Measurements from ENCODE around the gene PCK1. TPM values are rescaled to one million over a fixed set of nuclear protein-coding genes. Genes with fewer than 3 reads are reported as not detected.

PCK1 gene
- total and polyA plus RNA-seq, 10 donors, result 0.04 to 0.67 (median 0.17) TPM; not detected in 3

DNA sequence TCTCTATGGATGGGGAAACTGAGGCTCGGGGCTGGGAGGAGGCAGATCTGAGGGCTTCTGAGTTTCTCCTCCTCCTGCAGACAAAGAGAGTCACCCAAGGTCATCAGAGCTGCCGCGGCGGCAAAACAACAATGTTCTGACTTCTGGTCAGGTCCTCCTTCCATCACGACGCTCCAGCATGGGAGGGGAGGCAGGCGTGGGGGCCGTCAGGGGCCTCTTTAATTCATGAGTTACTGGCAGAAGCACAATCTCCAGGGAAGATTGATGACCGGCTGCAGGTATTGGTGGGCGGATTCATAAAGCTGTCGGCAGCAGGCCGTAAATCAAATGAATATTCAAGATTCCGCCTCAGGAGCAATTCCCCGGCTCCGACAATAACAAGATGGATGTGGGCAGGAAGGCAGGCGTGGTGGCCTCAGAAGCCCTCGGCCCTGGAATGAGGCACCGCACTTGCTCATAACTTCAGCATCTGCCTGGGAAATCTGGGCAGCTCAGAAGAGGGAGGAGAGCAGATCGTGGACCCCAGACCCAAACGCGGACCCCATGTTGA lies 19.1 kb downstream of the PCK1 start:
- Histone ChIP-seq H3K4me1 (peaks cover 0 to 31% (median 20%) of the 10 kb centered on the region in 6 donors), H3K9me3 (no peaks in the 10 kb centered on the region), H3K27me3 (replicated peaks in 1 of 7) (peaks cover 0 to 88% (median 12%) of the 10 kb centered on the region in 7 donors), H3K27ac (no peak overlapping the region), H3K36me3 (no peaks in the 10 kb centered on the region), H3K4me3 (no peak overlapping the region)
- 26 to 44% (median 35%) methylated on average over 20 to 21 of the region's 21 CpGs for WGBS, 5 donors
- DNase-seq, result no peak
- intact Hi-C loops (cut with DNase I; ENCODE audit: low total_unique reads), result no loop called here
- TF ChIP-seq POLR2AphosphoS5 (IDR thresholded peaks at IDR 0.05) (no peak), POLR2A (IDR thresholded peaks at IDR 0.05) (no peak)
- TF ChIP-seq, protein P1, sequence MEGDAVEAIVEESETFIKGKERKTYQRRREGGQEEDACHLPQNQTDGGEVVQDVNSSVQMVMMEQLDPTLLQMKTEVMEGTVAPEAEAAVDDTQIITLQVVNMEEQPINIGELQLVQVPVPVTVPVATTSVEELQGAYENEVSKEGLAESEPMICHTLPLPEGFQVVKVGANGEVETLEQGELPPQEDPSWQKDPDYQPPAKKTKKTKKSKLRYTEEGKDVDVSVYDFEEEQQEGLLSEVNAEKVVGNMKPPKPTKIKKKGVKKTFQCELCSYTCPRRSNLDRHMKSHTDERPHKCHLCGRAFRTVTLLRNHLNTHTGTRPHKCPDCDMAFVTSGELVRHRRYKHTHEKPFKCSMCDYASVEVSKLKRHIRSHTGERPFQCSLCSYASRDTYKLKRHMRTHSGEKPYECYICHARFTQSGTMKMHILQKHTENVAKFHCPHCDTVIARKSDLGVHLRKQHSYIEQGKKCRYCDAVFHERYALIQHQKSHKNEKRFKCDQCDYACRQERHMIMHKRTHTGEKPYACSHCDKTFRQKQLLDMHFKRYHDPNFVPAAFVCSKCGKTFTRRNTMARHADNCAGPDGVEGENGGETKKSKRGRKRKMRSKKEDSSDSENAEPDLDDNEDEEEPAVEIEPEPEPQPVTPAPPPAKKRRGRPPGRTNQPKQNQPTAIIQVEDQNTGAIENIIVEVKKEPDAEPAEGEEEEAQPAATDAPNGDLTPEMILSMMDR (IDR thresholded peaks at IDR 0.05 in 8 of 11, conservative IDR thresholded peaks at IDR 0.05 in 3 of 11), result no peak

DNA sequence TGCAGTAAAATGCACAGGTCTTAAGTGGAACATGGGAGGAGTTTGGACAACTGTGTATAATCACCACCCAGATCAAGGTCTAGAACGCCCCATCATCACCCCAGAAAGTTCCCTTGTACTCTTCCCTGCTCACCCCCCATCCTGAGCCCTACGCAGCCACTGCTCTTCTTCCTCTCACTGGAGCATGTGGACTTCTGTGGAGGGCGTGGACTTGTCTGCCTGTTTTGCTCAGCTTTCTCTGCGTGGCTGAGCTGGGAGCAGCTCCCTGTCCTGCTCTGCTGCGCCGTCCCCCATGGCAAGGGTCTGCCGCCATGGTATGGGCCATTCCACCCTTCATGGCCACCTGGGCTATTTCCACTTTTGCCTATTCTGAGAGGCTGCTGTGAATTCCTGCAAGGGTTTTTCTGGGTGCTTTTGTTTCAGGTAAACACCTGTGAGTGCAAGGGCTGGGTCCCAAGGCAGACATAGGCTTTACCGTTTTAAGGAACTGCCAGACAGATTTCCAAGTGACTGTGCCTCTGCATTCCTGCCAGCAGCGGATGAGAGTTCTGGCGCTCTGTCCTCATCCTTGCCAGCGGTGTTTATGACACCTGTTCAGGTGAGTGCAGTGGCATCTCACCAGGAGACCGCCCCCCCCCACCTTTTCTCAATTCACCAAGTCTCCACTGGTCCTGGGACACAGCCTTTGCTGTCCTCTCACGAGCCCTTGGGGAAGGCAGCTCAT lies 19.7 kb downstream of the PCK1 start:
- Histone ChIP-seq H3K4me1 (peaks cover 0 to 31% (median 20%) of the 10 kb centered on the region in 6 donors), H3K4me3 (no peak overlapping the region), H3K9me3 (no peaks in the 10 kb centered on the region), H3K27me3 (replicated peaks in 1 of 7) (peaks cover 0 to 88% (median 12%) of the 10 kb centered on the region in 7 donors), H3K27ac (no peak overlapping the region), H3K36me3 (no peaks in the 10 kb centered on the region)
- no peak for TF ChIP-seq POLR2A (IDR thresholded peaks at IDR 0.05)
- no peak for TF ChIP-seq POLR2AphosphoS5 (IDR thresholded peaks at IDR 0.05)
- TF ChIP-seq, protein P1 (IDR thresholded peaks at IDR 0.05 in 8 of 11, conservative IDR thresholded peaks at IDR 0.05 in 3 of 11), result no peak
- intact Hi-C loops (cut with DNase I; ENCODE audit: low total_unique reads), result no loop called here
- WGBS, 5 donors, result 79 to 92% (median 84%) methylated on average over 11 to 13 of the region's 13 CpGs
- DNase-seq, result peak; percentile 47

DNA sequence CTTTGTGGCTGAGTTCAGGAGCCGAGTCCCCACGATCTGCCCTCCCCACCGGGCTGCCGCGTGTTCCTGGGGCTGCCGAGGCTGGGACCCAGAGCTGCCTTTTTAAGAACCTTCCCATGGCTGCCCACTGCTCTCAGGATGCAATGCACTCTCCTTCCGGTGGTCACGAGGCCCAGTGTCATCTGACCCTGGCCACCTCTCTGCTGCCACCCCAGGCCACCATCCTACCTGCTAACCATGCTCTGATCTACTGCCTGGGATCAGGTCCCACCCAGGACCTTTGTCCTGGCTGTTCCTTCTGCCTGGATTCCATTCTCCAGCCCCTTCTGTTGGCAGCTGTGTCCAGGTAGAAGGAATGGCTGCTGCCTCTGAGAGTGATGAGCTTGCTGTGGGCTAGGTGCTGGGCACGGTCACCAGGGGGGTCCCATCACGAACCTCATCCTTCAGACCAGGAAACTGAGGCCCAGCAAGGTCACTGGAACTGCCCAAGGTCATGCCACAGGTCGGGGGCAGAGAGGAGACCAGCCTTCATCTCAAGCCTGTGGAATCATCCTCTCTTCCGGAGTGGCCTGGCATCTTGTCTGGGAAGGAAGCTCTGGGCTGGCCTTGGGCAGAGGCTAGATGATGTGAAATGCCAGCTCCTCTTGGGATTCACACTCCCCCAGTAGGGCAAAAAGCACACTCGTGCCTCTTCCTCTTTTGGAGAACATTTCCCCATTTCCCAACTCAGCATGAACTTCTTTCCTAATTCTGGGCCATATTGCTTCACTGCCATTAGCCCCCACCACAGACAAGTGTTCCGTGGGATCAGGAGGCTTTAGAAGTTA lies 20.5 kb downstream of the PCK1 start:
- no peaks in the 10 kb centered on the region for H3K9me3 ChIP-seq
- DNase-seq, result peak; percentile 51
- H3K27me3 ChIP-seq (replicated peaks in 1 of 7), result peaks cover 0 to 93% (median 12%) of the 10 kb centered on the region in 7 donors
- TF ChIP-seq POLR2A (IDR thresholded peaks at IDR 0.05), result no peak
- TF ChIP-seq, protein P1 (IDR thresholded peaks at IDR 0.05 in 8 of 11, conservative IDR thresholded peaks at IDR 0.05 in 3 of 11), result no peak
- TF ChIP-seq POLR2AphosphoS5 (IDR thresholded peaks at IDR 0.05), result peak in 1 of 3 donors; percentile 14
- intact Hi-C loops (cut with DNase I; ENCODE audit: low total_unique reads), result no loop called here
- 53 to 70% (median 61%) methylated on average over 13 to 14 of the region's 14 CpGs for WGBS, 5 donors
- no peak overlapping the region for H3K4me3 ChIP-seq
- peak overlapping the region in 3 of 8 donors; percentile 20 to 66 (median 61) for H3K27ac ChIP-seq
- H3K36me3 ChIP-seq, result no peaks in the 10 kb centered on the region
- H3K4me1 ChIP-seq, result peaks cover 0 to 31% (median 20%) of the 10 kb centered on the region in 6 donors

Measured in spleen (tissue), 11 donors.